Gastrocnemius medialis (tissue), 4 donors: ENCODE measurements around the gene TAS1R3. TPM values are rescaled to one million over a fixed set of nuclear protein-coding genes. Genes with fewer than 3 reads are reported as not detected.

Experiments
- ATAC-seq, 2 donors: fragments of 150-250 bp; one replicate each; pipeline ENCODE4 v1.9.1; 2016
- DNase-seq, 2 donors: peaks; one replicate each; pipeline ENCODE4 v3.0.0-alpha.2; 2019
- H3K27ac ChIP-seq, 4 donors: fragments of 200-600 bp; sonication (generic); 1 replicate in 1 of 4; 2 replicates in 3 of 4; pipeline ENCODE4 v1.5.1; 2016 to 2018; ENCODE audit warnings: mild to moderate bottlenecking in 2 of 4, moderate library complexity in 1 of 4
- H3K27me3 ChIP-seq, 3 donors: fragments of 200-600 bp; sonication (generic) in 2 of 3; 1 replicate in 1 of 3; 2 replicates in 2 of 3; pipeline versions ENCODE4 v1.5.1 to v1.6.0; 2016 to 2019; ENCODE audit warnings: mild to moderate bottlenecking in 1 of 3, moderate library complexity in 1 of 3
- H3K36me3 ChIP-seq, 2 donors: fragments of 200-600 bp; sonication (generic) in 1 of 2; one replicate each; pipeline ENCODE4 v1.5.1; 2017 to 2018
- H3K4me1 ChIP-seq, 2 donors: fragments of 200-600 bp; sonication (generic) in 1 of 2; one replicate each; pipeline ENCODE4 v1.5.1; 2016 to 2017; ENCODE audit warnings: mild to moderate bottlenecking in 2 of 2
- H3K4me3 ChIP-seq, 4 donors: fragments of 200-600 bp; sonication (generic) in 3 of 4; 1 replicate in 1 of 4; 2 replicates in 3 of 4; pipeline ENCODE4 v1.5.1; 2016 to 2019; ENCODE audit warnings: mild to moderate bottlenecking in 2 of 4
- H3K9me3 ChIP-seq, 3 donors: fragments of 200-600 bp; sonication (generic) in 2 of 3; 1 replicate in 1 of 3; 2 replicates in 2 of 3; pipeline ENCODE4 v1.5.1; 2016 to 2019
- CTCF ChIP-seq, 5 experiments: fragments of 450-650 bp in 3 of 5; fragments of 200-600 bp in 2 of 5; sonication (generic) in 2 of 5; IDR thresholded peaks in 4 of 5; conservative IDR thresholded peaks in 1 of 5; 1 replicate in 4 of 5; 2 replicates in 1 of 5; pipeline ENCODE4 v1.5.1; 2016 to 2019; ENCODE audit warnings: antibody characterized with exemption in 5 of 5, mild to moderate bottlenecking in 3 of 5, moderate library complexity in 3 of 5
- POLR2A ChIP-seq, 2 donors: fragments of 450-650 bp; IDR thresholded peaks; one replicate each; pipeline ENCODE4 v1.6.1; 2017; ENCODE audit warnings: antibody characterized with exemption in 2 of 2, mild to moderate bottlenecking in 2 of 2, moderate library complexity in 2 of 2
- in situ Hi-C, 4 donors: fragments of 200-750 bp; cut with MboI; loops; one replicate each; pipeline versions ENCODE4 v1.15.0 to v1.8.0; 2017; ENCODE audit warnings: low sequenced_read_pairs in 4 of 4
- intact Hi-C: fragments of 100-400 bp; cut with DNase I; formaldehyde crosslinking; loops from one replicate; pipeline ENCODE4 v1.15.1; 2023; ENCODE audit warnings: low total_unique reads
- total RNA-seq, 4 donors: library from RNA; depleted of rRNA; stranded (reverse); fragments of >200 nt; gene quantifications; one replicate each; pipeline versions ENCODE4 v1.1.0 to v1.2.3, GENCODE V29; 2016

Gene TAS1R3
- total RNA-seq, 4 donors from 2014 or later, result 0.20 to 0.44 TPM; not detected in 2

- ATAC-seq (no peak), DNase-seq (no peak)
- TF ChIP-seq POLR2A (IDR thresholded peaks at IDR 0.05), result no peak
- TF ChIP-seq CTCF (IDR thresholded peaks at IDR 0.05 in 4 of 5, conservative IDR thresholded peaks at IDR 0.05 in 1 of 5), result no peak
- H3K36me3 ChIP-seq, result peaks cover 0 to 11% of the 10 kb centered on the region in 2 donors
- in situ Hi-C loops (no loop called here), intact Hi-C loops (loop anchor here (10.0 kb wide), 1 partner anchor 132 kb away; no protein-coding TSS in a partner anchor)
- H3K4me3 ChIP-seq, result peak overlapping the region in 1 of 4 donors; percentile 95
- peak overlapping the region in 1 of 4 donors; percentile 96 for H3K27ac ChIP-seq
- no peaks in the 10 kb centered on the region for H3K9me3 ChIP-seq
- H3K4me1 ChIP-seq, result peaks cover 28 to 38% of the 10 kb centered on the region in 2 donors
- H3K27me3 ChIP-seq, result no peaks in the 10 kb centered on the region
Observed at GRCh38 chr1:1373051-1373814, 42.2 kb downstream of the TAS1R3 start.

- Histone ChIP-seq H3K4me1 (peaks cover 28 to 38% of the 10 kb centered on the region in 2 donors), H3K4me3 (peak overlapping the region; percentile 80 to 95 (median 94)), H3K27me3 (no peaks in the 10 kb centered on the region), H3K27ac (peak overlapping the region; percentile 83 to 96 (median 94)), H3K36me3 (peaks cover 0 to 11% of the 10 kb centered on the region in 2 donors), H3K9me3 (no peaks in the 10 kb centered on the region)
- no peak for DNase-seq
- no peak for ATAC-seq
- in situ Hi-C loops, result no loop called here
- no peak for TF ChIP-seq POLR2A (IDR thresholded peaks at IDR 0.05)
- TF ChIP-seq CTCF (IDR thresholded peaks at IDR 0.05 in 4 of 5, conservative IDR thresholded peaks at IDR 0.05 in 1 of 5), result no peak
- intact Hi-C loops, result loop anchor here (10.0 kb wide), 1 partner anchor 131 kb away; no protein-coding TSS in a partner anchor
Observed at GRCh38 chr1:1373815-1374588, 42.9 kb downstream of the TAS1R3 start.

GRCh38 chr1:1374589-1374928 lies 43.5 kb downstream of the TAS1R3 start:
- in situ Hi-C loops (no loop called here), intact Hi-C loops (loop anchor here (10.0 kb wide), 1 partner anchor 130 kb away; no protein-coding TSS in a partner anchor)
- peak in 1 of 2 donors; percentile 37 for DNase-seq
- peak in 1 of 2 donors; percentile 6 for ATAC-seq
- H3K4me3 ChIP-seq, result peak overlapping the region; percentile 80 to 95 (median 94)
- no peaks in the 10 kb centered on the region for H3K27me3 ChIP-seq
- H3K36me3 ChIP-seq, result peaks cover 0 to 11% of the 10 kb centered on the region in 2 donors
- peak overlapping the region; percentile 83 to 96 (median 94) for H3K27ac ChIP-seq
- H3K4me1 ChIP-seq, result peaks cover 28 to 38% of the 10 kb centered on the region in 2 donors
- TF ChIP-seq POLR2A (IDR thresholded peaks at IDR 0.05) (no peak), CTCF (IDR thresholded peaks at IDR 0.05 in 4 of 5, conservative IDR thresholded peaks at IDR 0.05 in 1 of 5) (no peak)
- H3K9me3 ChIP-seq, result no peaks in the 10 kb centered on the region

- Histone ChIP-seq H3K4me3 (peak within 1 kb of the TSS; percentile 80 to 95 (median 94)), H3K4me1 (peaks cover 28 to 38% of the 10 kb centered on the region in 2 donors), H3K36me3 (peaks cover 0 to 11% of the 10 kb centered on the region in 2 donors), H3K9me3 (no peaks in the 10 kb centered on the region), H3K27me3 (no peaks in the 10 kb centered on the region), H3K27ac (peak within 1 kb of the TSS; percentile 83 to 96 (median 94))
- in situ Hi-C loops (no loop called here), intact Hi-C loops (loop anchor here (1.0 to 10.0 kb wide), 7 partner anchors 24 to 259 kb away; partner anchors contain the start of genes C1orf159, CCNL2, DVL1 and MRPL20)
- peak; percentile 95 to 97 for ATAC-seq
- TF ChIP-seq POLR2A (IDR thresholded peaks at IDR 0.05) (peak; percentile 67 to 79), CTCF (IDR thresholded peaks at IDR 0.05 in 4 of 5, conservative IDR thresholded peaks at IDR 0.05 in 1 of 5) (peak; percentile 23 to 37 (median 30))
- DNase-seq, result peak; percentile 99
Observed at GRCh38 chr1:1374929-1375662, 44.0 kb downstream of the TAS1R3 start, which contains the start of gene AURKAIP1. AURKAIP1 (minus strand) TSS chr1:1375207; CDS start chr1:1374756, 451 bp downstream.
